H1 (cell line): Measurements from ENCODE around the gene MED12L. TPM values are rescaled to one million over a fixed set of nuclear protein-coding genes. Genes with fewer than 3 reads are reported as not detected.

Experiments used
- CTCF ChIA-PET: fragments of 300-600 bp; sonication (Branson Sonifier 250); formaldehyde crosslinking; loops from one replicate; lab custom pipeline; 2021; ENCODE audit not compliant: partially characterized antibody; lab: Charles Lee
- POLR2A ChIA-PET: fragments of 300-600 bp; sonication (Branson Sonifier 250); formaldehyde crosslinking; loops from one replicate; lab custom pipeline; 2021; ENCODE audit warnings: inconsistent platforms; ENCODE audit not compliant: partially characterized antibody; lab: Charles Lee
- DNase-seq, 2 experiments: peaks; one replicate each; pipeline versions ENCODE4 v3.0.0 to v3.0.0-alpha.2; 2010 to 2022; ENCODE audit warnings: low spot score in 2 of 2, low read depth in 1 of 2, mixed read lengths in 1 of 2
- FAIRE-seq: peaks from 2 replicates; lab custom pipeline; 2011; peaks lifted over from hg19 to GRCh38; lab: Jason Lieb, UNC
- H2AFZ ChIP-seq: 2 replicates; pipeline ENCODE4 v1.8.1; 2012; ENCODE audit warnings: low read length, inconsistent platforms
- H2AK5ac ChIP-seq: 2 replicates; pipeline ENCODE4 v1.6.1; 2013; ENCODE audit warnings: low read depth, low read length
- H2BK120ac ChIP-seq: replicated peaks from 2 replicates; pipeline ENCODE3; 2013; ENCODE audit warnings: low read depth, low read length, inconsistent platforms
- H2BK12ac ChIP-seq: 2 replicates; pipeline ENCODE4 v1.6.1; 2013; ENCODE audit warnings: low read depth, low read length
- H2BK15ac ChIP-seq: 2 replicates; pipeline ENCODE4 v1.6.1; 2013; ENCODE audit warnings: low read length
- H2BK20ac ChIP-seq: 2 replicates; pipeline ENCODE4 v1.6.1; 2013; ENCODE audit warnings: low read length
- H2BK5ac ChIP-seq: 2 replicates; pipeline ENCODE4 v1.6.1; 2013; ENCODE audit warnings: low read depth, low read length
- H3K14ac ChIP-seq: 2 replicates; pipeline ENCODE4 v1.6.1; 2013; ENCODE audit warnings: inconsistent platforms; ENCODE audit not compliant: insufficient read length
- H3K18ac ChIP-seq: 2 replicates; pipeline ENCODE4 v1.6.1; 2013; ENCODE audit warnings: low read length; ENCODE audit errors: extremely low read depth
- H3K23ac ChIP-seq: 2 replicates; pipeline ENCODE4 v1.6.1; 2013; ENCODE audit warnings: inconsistent platforms; ENCODE audit not compliant: insufficient read length
- H3K23me2 ChIP-seq: 2 replicates; pipeline ENCODE4 v1.6.1; 2013; ENCODE audit warnings: low read depth, low read length
- H3K27ac ChIP-seq: 2 replicates; pipeline ENCODE4 v1.6.1; 2011; ENCODE audit warnings: low read depth, low read length, inconsistent platforms
- H3K27me3 ChIP-seq, 4 experiments: replicated peaks in 1 of 4; 1 replicate in 1 of 4; 2 replicates in 3 of 4; pipeline versions ENCODE4 v1.6.1 to v1.8.1; 2011 to 2013; ENCODE audit warnings: low read length in 3 of 4, mild to moderate bottlenecking in 3 of 4, inconsistent platforms in 2 of 4, mixed read lengths in 2 of 4, moderate library complexity in 1 of 4; ENCODE audit not compliant: control insufficient read depth in 3 of 4, insufficient read depth in 3 of 4; ENCODE audit errors: extremely low read depth in 1 of 4
- H3K36me3 ChIP-seq, 4 experiments: 2 replicates each; pipeline versions ENCODE4 v1.6.1 to v1.8.1; 2011 to 2013; ENCODE audit warnings: mild to moderate bottlenecking in 4 of 4, low read length in 3 of 4, moderate library complexity in 2 of 4, control low read depth in 1 of 4, inconsistent platforms in 1 of 4; ENCODE audit not compliant: insufficient read depth in 4 of 4, control insufficient read depth in 2 of 4
- H3K4ac ChIP-seq: replicated peaks from 2 replicates; pipeline ENCODE3; 2013; ENCODE audit warnings: low read length, low read depth, mixed read lengths, inconsistent platforms; ENCODE audit not compliant: insufficient read length
- H3K4me1 ChIP-seq, 4 experiments: replicated peaks in 1 of 4; 1 replicate in 1 of 4; 2 replicates in 3 of 4; pipeline versions ENCODE4 v1.6.1 to v1.8.1; 2011 to 2013; ENCODE audit warnings: low read length in 3 of 4, inconsistent platforms in 2 of 4, mixed read lengths in 1 of 4; ENCODE audit not compliant: insufficient read depth in 4 of 4, control insufficient read depth in 3 of 4
- H3K4me2 ChIP-seq, 2 experiments: 2 replicates each; pipeline versions ENCODE4 v1.6.1 to v1.8.1; 2011 to 2013; ENCODE audit warnings: low read depth in 2 of 2, low read length in 2 of 2, control low read depth in 1 of 2, inconsistent platforms in 1 of 2, mild to moderate bottlenecking in 1 of 2; ENCODE audit not compliant: insufficient read depth in 1 of 2
- H3K4me3 ChIP-seq, 4 experiments: fragments of 200-600, 300-600 bp in 1 of 4; sonication (generic), shearing (Covaris generic), sonication (Bioruptor Twin) in 1 of 4; 2 replicates each; pipeline versions ENCODE4 v1.5.1 to v1.8.1; 2011 to 2016; ENCODE audit warnings: low read length in 4 of 4, low read depth in 3 of 4, control low read depth in 2 of 4, inconsistent platforms in 2 of 4, mild to moderate bottlenecking in 2 of 4, mixed read lengths in 1 of 4, moderate library complexity in 1 of 4; ENCODE audit not compliant: insufficient read depth in 2 of 4; ENCODE audit errors: extremely low read depth in 1 of 4
- H3K56ac ChIP-seq: replicated peaks from 2 replicates; pipeline ENCODE3; 2013; ENCODE audit warnings: low read depth, mild to moderate bottlenecking, mixed read lengths, low read length, inconsistent platforms; ENCODE audit not compliant: insufficient read length
- H3K79me1 ChIP-seq: 2 replicates; pipeline ENCODE4 v1.6.1; 2013; ENCODE audit warnings: low read depth, low read length, control low read depth
- H3K79me2 ChIP-seq, 2 experiments: 2 replicates each; pipeline versions ENCODE4 v1.6.1 to v1.8.1; 2012 to 2013; ENCODE audit warnings: low read length in 2 of 2, mild to moderate bottlenecking in 2 of 2, inconsistent platforms in 1 of 2; ENCODE audit not compliant: insufficient read depth in 2 of 2, control insufficient read depth in 1 of 2
- H3K9ac ChIP-seq, 4 experiments: replicated peaks in 1 of 4; 1 replicate in 1 of 4; 2 replicates in 3 of 4; pipeline versions ENCODE4 v1.6.1 to v1.8.1; 2011 to 2013; ENCODE audit warnings: low read depth in 3 of 4, low read length in 3 of 4, control low read depth in 2 of 4, mild to moderate bottlenecking in 2 of 4, moderate library complexity in 2 of 4, inconsistent platforms in 1 of 4; ENCODE audit errors: extremely low read depth in 1 of 4
- H3K9me3 ChIP-seq, 2 experiments: 2 replicates each; pipeline versions ENCODE4 v1.6.1 to v1.8.1; 2012 to 2013; ENCODE audit warnings: mild to moderate bottlenecking in 2 of 2, moderate library complexity in 2 of 2, control low read depth in 1 of 2, inconsistent platforms in 1 of 2, low read depth in 1 of 2, low read length in 1 of 2, mixed read lengths in 1 of 2; ENCODE audit not compliant: insufficient read depth in 2 of 2
- H4K20me1 ChIP-seq, 2 experiments: replicated peaks in 1 of 2; 2 replicates each; pipeline versions ENCODE3 to v1.8.1; 2011 to 2013; ENCODE audit warnings: inconsistent platforms in 2 of 2, low read length in 2 of 2, mild to moderate bottlenecking in 1 of 2; ENCODE audit not compliant: insufficient read depth in 2 of 2, control insufficient read depth in 1 of 2
- H4K5ac ChIP-seq: 2 replicates; pipeline ENCODE4 v1.6.1; 2013; ENCODE audit warnings: low read length, low read depth, mixed read lengths, inconsistent platforms; ENCODE audit not compliant: insufficient read length
- H4K8ac ChIP-seq: 2 replicates; pipeline ENCODE4 v1.8.0; 2013; ENCODE audit warnings: mild to moderate bottlenecking, moderate library complexity, low read length, inconsistent platforms; ENCODE audit not compliant: insufficient read depth; ENCODE audit errors: extremely low read depth
- H4K91ac ChIP-seq: replicated peaks from 2 replicates; pipeline ENCODE3; 2013; ENCODE audit warnings: low read length, mixed read lengths, inconsistent platforms; ENCODE audit not compliant: insufficient read length
- ATF2 ChIP-seq: IDR thresholded peaks from 2 replicates; pipeline ENCODE4 v1.6.1; 2012; ENCODE audit warnings: low read length, inconsistent platforms
- ATF3 ChIP-seq: IDR thresholded peaks from 2 replicates; pipeline ENCODE4 v1.6.1; 2011; ENCODE audit warnings: low read depth, mild to moderate bottlenecking, low read length; ENCODE audit not compliant: insufficient read depth
- CBX5 ChIP-seq: fragments of 300-800, 300-1000 bp; sonication (generic); IDR thresholded peaks from 2 replicates; pipeline ENCODE4 v1.7.1; 2016; ENCODE audit warnings: antibody characterized with exemption, low read length, low read depth
- CBX8 ChIP-seq: fragments of 300-800, 300-1000 bp; sonication (generic); IDR thresholded peaks from 2 replicates; pipeline ENCODE4 v1.7.1; 2016; ENCODE audit warnings: low read depth, low read length, borderline replicate concordance
- CHD2 ChIP-seq: IDR thresholded peaks from 2 replicates; pipeline ENCODE4 v1.6.1; 2012; ENCODE audit warnings: low read length, improper control_type of control experiment
- MAFK ChIP-seq: IDR thresholded peaks from 2 replicates; pipeline ENCODE4 v1.6.1; 2012; ENCODE audit warnings: low read depth, mild to moderate bottlenecking, improper control_type of control experiment, low read length
- MAX ChIP-seq: IDR thresholded peaks from 2 replicates; pipeline ENCODE4 v1.6.1; 2012; ENCODE audit warnings: inconsistent platforms
- NRF1 ChIP-seq: IDR thresholded peaks from 2 replicates; pipeline ENCODE4 v1.6.1; 2011; ENCODE audit warnings: mild to moderate bottlenecking, low read depth, low read length, improper control_type of control experiment
- POU5F1 ChIP-seq: IDR thresholded peaks from 2 replicates; pipeline ENCODE4 v1.6.1; 2011; ENCODE audit warnings: low read depth, mild to moderate bottlenecking, low read length, moderate library complexity
- SIN3A ChIP-seq, 2 experiments: IDR thresholded peaks in 1 of 2; conservative IDR thresholded peaks in 1 of 2; 2 replicates each; pipeline ENCODE4 v1.6.1; 2011 to 2012; ENCODE audit warnings: low read length in 2 of 2, improper control_type of control experiment in 1 of 2, low read depth in 1 of 2, mild to moderate bottlenecking in 1 of 2
- SP1 ChIP-seq: IDR thresholded peaks from 2 replicates; pipeline ENCODE4 v1.6.1; 2011; ENCODE audit warnings: low read depth, low read length
- SP2 ChIP-seq: IDR thresholded peaks from 2 replicates; pipeline ENCODE4 v1.6.1; 2012; ENCODE audit warnings: mild to moderate bottlenecking, low read length, inconsistent platforms
- TCF12 ChIP-seq: IDR thresholded peaks from 2 replicates; pipeline ENCODE4 v1.6.1; 2011; ENCODE audit warnings: low read depth, mild to moderate bottlenecking, low read length
- WGBS, 2 experiments: shearing (Covaris generic) in 1 of 2; methylation state at CpG; one replicate each; pipeline versions ENCODE4 v1.1.6 to v1.1.7; 2013 to 2015; ENCODE audit warnings: low lambda C conversion rate in 2 of 2, mixed read lengths in 2 of 2, inconsistent platforms in 1 of 2, low coverage in 1 of 2, missing lambda C conversion rate in 1 of 2; ENCODE audit not compliant: insufficient replicate concordance in 2 of 2, insufficient coverage in 1 of 2, insufficient read length in 1 of 2; ENCODE audit errors: extremely low coverage in 1 of 2, missing lambda C conversion rate in 1 of 2; 5-methylcytosine and 5-hydroxymethylcytosine counted together
- polyA plus RNA-seq, 7 experiments: library from polyadenylated mRNA; depleted of rRNA in 3 of 7; stranded (reverse) in 5 of 7; unstranded in 2 of 7; fragments of >200 nt in 5 of 7; fragments of 200-250 nt in 2 of 7; gene quantifications; 1 replicate in 5 of 7; 2 replicates in 1 of 7; 4 replicates in 1 of 7; pipeline versions ENCODE4 v1.2.1 to v1.2.3, GENCODE V29; 2011 to 2013; ENCODE audit warnings: missing spikeins in 2 of 7, mixed read lengths in 2 of 7
- total RNA-seq: library from RNA; stranded (reverse); fragmentation: NEBNext Ultra II Directional; extraction: Animal tissue kit (Norgen Biotek cat#: 25700); gene quantifications from 2 replicates; pipeline ENCODE4 v1.2.1, GENCODE V29; 2021

MED12L gene
- total and polyA plus RNA-seq, 2 of the 8 experiments (the other 6 are each of a cell fraction or from before 2014, with no cell fraction given) = 3.6 to 26.2 TPM

- H3K27me3 ChIP-seq = no peaks in the 10 kb centered on the region
- no peak overlapping the region for H3K56ac ChIP-seq
- no peak overlapping the region for H2BK12ac ChIP-seq
- H3K23ac ChIP-seq = no peak overlapping the region
- H2BK20ac ChIP-seq = no peak overlapping the region
- DNase-seq = no peak
- no peak overlapping the region for H4K8ac ChIP-seq
- H3K14ac ChIP-seq = no peak overlapping the region
- H3K9me3 ChIP-seq = no peaks in the 10 kb centered on the region
- no peak for FAIRE-seq
- H3K4me2 ChIP-seq = no peak overlapping the region
- H3K79me1 ChIP-seq = no peaks in the 10 kb centered on the region
- WGBS, 2 experiments = 94% methylated on average over 7 of the region's 7 CpGs; no CpG with 5 or more reads in 1 of the 2 experiments
- H3K27ac ChIP-seq = no peak overlapping the region
- H2BK15ac ChIP-seq = no peak overlapping the region
- H2BK120ac ChIP-seq = no peak overlapping the region
- H2AK5ac ChIP-seq = no peak overlapping the region
- ChIA-PET POLR2A (no interaction called here), CTCF (no interaction called here)
- H2BK5ac ChIP-seq = no peak overlapping the region
- TF ChIP-seq NRF1 (no peak), MAX (no peak), SIN3A (conservative IDR thresholded peaks at IDR 0.05 in 1 of 2, IDR thresholded peaks at IDR 0.05 in 1 of 2; ENCODE audit: low read depth in 1 of 2, low read length in 2 of 2) (no peak), MAFK (no peak), ATF2 (no peak), SP1 (no peak), CHD2 (no peak), SP2 (no peak), POU5F1 (no peak), CBX8 (no peak), TCF12 (no peak), ATF3 (no peak), CBX5 (no peak)
- peaks cover 0 to 2% (median 2%) of the 10 kb centered on the region in 4 experiments; a peak in 4 of 8 replicates for H3K36me3 ChIP-seq
- H3K4me1 ChIP-seq = no peaks in the 10 kb centered on the region
- no peaks in the 10 kb centered on the region for H3K23me2 ChIP-seq
- H4K20me1 ChIP-seq = no peaks in the 10 kb centered on the region
- H4K91ac ChIP-seq = no peak overlapping the region
- H3K18ac ChIP-seq = no peak overlapping the region
- H4K5ac ChIP-seq = no peak overlapping the region
- H3K79me2 ChIP-seq = no peaks in the 10 kb centered on the region
- H3K9ac ChIP-seq = no peak overlapping the region
- H2AFZ ChIP-seq = no peak overlapping the region
- H3K4ac ChIP-seq = no peak overlapping the region
- no peak overlapping the region for H3K4me3 ChIP-seq
These were observed 79.8 kb downstream of the MED12L start for GRCh38 chr3:151165226-151165625.
